ENCODE data around the gene HSPE1.
"Not testable (repeated sequence)": the region's sequence is repeated elsewhere in the genome, so short reads cannot be mapped to it uniquely, and the experiment has no call there.

The HSPE1 gene

DNA sequence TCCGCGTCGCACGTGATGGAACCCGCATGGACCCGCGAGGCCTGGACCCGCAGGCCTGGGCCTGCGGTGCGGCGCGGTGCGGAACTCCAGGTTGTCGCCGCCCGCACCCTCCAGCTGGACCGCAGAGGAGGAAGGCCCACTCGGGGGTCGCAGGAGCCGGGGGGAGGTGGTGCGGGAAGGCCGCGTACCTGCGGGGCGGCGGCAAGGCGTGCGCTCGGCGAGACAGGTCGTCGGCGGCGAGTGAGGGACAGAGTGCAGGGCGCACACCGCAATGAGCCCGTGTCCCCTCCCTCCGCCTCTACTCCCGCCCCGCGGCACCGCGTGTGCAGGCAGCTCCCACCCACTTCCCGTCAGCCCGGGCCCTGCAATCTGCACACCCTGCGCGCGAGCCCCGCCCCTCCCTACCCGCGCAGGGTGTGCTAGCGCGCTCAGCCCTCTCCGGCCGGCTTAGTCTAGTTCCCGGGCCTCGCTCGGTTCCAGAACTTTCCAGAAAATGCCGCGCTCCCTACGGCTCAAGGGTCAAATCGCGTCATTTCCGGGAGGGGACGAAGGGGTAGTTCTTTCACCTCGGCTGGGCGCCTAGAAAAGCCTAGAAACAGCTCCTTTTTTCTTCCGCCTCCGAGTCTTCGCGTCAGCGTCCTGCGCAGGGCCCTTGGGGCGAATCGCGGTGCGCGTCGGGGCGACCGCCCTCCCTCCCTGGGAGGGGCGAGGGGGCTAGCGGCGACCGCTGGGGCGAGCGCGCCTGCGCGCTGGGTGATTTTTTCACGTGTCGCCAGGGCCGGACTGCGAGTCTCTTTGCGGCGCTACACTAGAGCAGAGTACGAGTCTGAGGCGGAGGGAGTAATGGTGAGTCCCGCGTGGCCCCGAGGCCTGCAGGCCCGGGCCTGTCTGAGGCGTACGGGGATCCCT lies at the start of gene HSPE1, which contains the start of gene HSPD1:
TSS of gene HSPE1 (plus strand) at position 786 of the 909 bp plus-strand sequence. CDS start at position 844, 58 bp downstream.
TSS of gene HSPD1 (minus strand) at position 247 of the 909 bp plus-strand sequence. CDS start 992 bp downstream, outside the sequence.
- DNase-seq (ENCODE audit: low read depth in 2 of 2, low spot score in 1 of 2): peak; percentile 94

GRCh38 chr2:197450465-197450864 lies 49.7 kb upstream of the HSPE1 start:
- no peak for DNase-seq (ENCODE audit: low read depth in 2 of 2, low spot score in 1 of 2)

DNA sequence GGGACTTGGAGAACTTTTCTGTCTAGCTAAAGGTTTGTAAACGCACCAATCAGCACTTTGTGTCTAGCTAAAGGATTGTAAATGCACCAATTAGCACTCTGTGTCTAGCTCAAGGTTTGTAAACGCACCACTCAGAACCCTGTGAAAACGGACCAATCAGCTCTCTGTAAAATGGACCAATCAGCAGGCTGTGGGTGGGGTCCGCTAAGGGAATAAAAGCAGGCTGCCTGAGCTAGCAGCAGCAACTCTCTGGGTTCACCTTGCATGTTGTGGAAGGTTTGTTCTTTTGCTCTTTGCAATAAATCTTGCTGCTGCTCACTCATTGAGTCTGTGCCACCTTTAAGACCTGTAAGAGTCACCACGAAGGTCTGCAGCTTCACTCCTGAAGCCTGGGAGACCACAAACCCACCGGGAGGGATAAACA lies 49.2 kb upstream of the HSPE1 start:
- not testable (repeated sequence) for DNase-seq (ENCODE audit: low read depth in 2 of 2, low spot score in 1 of 2)

DNA sequence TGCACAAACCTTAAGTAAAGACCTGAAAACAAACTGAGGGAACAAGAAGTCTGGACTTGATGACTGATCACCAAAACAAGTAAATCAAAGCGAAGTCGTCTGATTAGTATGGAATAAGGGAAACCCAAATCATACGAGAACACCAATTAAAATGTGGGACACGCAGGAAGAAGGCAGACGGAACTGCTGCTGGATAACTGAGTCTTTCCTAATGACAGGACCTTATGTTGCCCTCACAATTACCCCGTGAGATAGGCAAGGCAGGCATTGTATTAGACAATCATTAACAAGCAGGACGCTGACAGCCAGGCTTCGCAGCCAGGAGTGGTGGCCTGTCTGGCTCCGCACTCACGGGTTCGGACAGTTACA lies 47.4 kb upstream of the HSPE1 start:
- DNase-seq (ENCODE audit: low read depth in 2 of 2, low spot score in 1 of 2): no peak

DNA sequence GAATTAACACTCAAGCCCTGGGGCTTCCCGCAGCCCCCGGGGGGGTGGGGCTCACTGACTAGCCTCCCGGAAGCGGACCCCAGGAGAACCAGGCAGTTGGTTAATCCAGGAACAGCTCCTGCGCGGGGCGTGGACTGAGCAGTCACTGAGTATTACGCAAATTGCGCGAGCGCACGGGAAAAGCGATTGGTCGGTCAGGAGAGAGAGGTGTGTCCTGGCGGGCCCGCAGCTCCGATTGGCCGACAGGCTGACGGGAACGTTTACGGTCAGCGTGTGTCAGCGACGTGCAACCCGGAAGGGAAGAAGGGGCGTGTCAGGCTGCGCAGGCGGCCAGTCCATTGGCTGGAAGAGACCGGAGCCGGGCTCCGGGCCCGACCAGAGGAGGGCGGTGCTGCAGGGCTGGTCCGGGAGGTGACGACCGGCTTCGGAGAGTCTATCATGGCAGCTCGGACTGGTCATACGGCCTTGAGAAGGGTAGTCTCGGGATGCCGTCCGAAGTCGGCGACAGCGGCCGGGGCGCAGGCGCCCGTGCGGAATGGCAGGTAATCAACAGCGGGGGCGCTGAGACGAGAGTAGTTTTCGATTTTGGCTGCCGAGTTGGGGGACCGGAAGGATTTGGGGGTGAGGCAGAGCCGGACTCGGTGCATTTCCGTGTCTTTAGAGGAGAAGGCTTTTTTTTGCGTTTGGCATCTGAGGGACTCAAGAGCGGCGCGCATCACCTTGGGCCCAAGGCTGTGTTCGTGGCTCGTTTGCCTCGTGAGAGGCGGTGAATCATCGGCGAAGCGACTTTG lies 46.9 kb upstream of the HSPE1 start, which contains the start of gene COQ10B:
TSS of gene COQ10B (plus strand) at position 430 of the 791 bp plus-strand sequence. CDS start at position 439, 9 bp downstream.
- DNase-seq (ENCODE audit: low read depth in 2 of 2, low spot score in 1 of 2): peak; percentile 90 to 98

DNA sequence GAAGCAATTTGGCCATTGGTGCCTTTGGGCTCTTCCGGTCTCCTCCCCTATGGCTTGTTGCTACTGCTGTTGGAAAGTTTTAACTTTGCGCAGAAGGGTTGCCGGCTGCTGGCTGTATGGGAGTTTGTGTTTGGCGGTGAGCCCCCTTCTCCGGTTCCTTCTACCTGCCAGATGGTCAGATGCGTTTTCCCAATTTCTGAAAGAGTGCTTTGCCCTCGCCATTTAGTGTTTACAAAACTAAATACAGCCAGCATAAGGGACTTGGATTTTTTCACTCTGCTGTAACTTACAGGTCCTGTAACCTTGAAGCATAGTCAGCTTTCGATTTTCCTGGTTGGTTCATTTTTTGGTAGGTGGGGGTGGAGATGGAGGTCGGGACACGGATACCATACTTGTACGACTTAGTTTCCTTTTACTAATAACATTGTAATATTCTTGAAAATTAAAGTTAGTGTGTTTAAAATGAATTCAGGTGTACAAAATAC lies 46.2 kb upstream of the HSPE1 start:
- no peak for DNase-seq (ENCODE audit: low read depth in 2 of 2, low spot score in 1 of 2)

GRCh38 chr2:197454923-197455322 lies 45.3 kb upstream of the HSPE1 start:
- DNase-seq (ENCODE audit: low read depth in 2 of 2, low spot score in 1 of 2): no peak

DNA sequence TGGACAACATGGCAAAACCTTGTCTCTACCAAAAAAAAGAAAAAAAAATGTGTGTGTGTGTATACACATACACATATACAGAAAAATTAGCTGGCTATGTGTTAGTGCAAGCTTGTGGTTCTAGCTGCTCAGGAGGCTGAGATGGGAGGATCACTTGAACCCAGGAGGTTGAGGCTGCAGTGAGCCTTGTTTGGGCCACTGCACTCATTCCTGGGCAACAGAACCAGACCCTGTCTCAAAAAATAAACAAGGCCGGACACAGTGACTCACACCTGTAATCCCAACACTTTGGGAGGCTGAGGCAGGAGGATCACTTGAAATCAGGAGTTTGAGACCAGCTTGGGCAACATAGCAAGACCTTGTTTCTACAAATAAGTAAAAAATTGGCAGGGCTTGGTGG lies 44.8 kb upstream of the HSPE1 start:
- DNase-seq (ENCODE audit: low read depth in 2 of 2, low spot score in 1 of 2): no peak

DNA sequence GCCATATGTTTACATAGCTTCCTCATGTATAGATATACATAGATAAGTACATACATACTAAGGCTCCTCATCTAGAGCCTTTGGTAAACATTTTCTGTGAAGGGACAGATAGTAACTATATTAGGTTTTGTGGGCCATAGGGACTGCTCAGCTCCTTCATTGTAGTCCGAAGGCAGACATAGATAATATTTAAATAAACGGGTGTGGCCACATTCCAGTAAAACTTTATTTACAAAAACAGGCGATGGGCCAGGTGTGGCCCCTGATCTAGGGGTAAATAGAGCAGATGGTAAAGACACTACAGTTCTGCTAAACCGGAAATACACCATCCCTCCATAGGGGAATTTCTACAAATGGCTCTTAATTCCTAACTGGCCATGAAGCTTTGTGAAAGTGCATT lies 39.5 kb upstream of the HSPE1 start:
- no peak for DNase-seq (ENCODE audit: low read depth in 2 of 2, low spot score in 1 of 2)

- DNase-seq (ENCODE audit: low read depth in 2 of 2, low spot score in 1 of 2): no peak
Observed at GRCh38 chr2:197461057-197461456, 39.1 kb upstream of the HSPE1 start.

DNA sequence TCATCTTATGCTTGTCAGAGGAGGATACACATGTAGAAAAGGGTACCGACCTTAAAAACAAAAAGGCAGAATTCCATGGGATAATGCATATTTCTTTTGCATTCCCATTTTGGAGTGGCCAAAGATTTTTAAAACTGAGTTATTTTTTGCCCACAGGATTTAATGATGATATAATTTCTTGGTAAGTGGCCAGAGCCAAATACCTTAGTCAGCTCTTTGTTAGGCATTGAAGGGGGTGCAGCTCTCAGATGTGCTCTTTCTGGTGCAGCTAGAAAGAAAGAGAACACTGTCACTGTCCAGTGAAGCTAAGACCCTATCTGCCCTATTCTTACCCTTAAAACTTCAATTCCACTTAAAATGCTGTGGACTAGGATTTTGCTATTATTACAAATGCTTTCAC lies 36.0 kb upstream of the HSPE1 start:
- DNase-seq (ENCODE audit: low read depth in 2 of 2, low spot score in 1 of 2): no peak

DNA sequence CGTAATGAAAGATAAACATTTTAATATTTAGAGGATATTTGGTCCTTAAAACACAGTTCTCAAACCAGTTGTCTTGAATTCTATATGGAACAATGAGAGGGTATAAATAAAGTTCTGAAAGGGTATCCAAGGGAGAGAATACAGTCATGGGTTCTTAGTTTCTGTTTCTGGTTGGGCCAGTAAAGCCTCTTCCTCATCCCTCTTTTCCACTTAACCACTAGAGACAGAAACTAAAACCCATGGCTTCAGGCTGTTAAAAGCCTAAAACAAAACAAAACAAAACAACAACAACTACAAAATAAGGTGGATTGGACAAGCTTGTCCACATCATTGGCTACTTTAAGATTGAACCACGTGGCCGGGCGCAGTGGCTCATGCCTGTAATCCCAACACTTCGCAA lies 28.0 kb upstream of the HSPE1 start:
- DNase-seq (ENCODE audit: low read depth in 2 of 2, low spot score in 1 of 2): no peak

DNA sequence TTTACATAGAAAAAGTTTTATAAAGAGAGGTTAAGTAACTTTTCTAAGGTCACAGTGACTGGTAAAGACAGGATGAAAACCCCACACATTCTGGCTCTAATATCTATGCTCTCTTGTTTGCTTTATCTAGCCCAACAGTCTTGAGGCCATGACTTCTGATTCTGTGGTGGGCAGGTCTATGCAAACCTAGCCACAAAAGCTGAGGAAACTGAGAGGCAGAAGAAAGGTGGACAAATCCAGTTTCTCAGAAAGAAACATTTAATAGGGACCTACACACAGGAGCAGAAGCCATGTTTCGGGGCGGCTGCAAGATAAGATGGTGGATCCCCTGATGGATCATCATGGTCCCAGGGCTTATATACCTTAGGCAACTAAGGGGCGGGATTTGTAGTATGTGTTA lies 22.4 kb upstream of the HSPE1 start:
- DNase-seq (ENCODE audit: low read depth in 2 of 2, low spot score in 1 of 2): no peak

GRCh38 chr2:197480165-197481036 lies 19.8 kb upstream of the HSPE1 start:
- no peak for DNase-seq (ENCODE audit: low read depth in 2 of 2, low spot score in 1 of 2)

GRCh38 chr2:197484248-197484647 lies 15.9 kb upstream of the HSPE1 start:
- not testable (repeated sequence) for DNase-seq (ENCODE audit: low read depth in 2 of 2, low spot score in 1 of 2)

GRCh38 chr2:197486175-197486574 lies 14.0 kb upstream of the HSPE1 start:
- no peak for DNase-seq (ENCODE audit: low read depth in 2 of 2, low spot score in 1 of 2)

DNA sequence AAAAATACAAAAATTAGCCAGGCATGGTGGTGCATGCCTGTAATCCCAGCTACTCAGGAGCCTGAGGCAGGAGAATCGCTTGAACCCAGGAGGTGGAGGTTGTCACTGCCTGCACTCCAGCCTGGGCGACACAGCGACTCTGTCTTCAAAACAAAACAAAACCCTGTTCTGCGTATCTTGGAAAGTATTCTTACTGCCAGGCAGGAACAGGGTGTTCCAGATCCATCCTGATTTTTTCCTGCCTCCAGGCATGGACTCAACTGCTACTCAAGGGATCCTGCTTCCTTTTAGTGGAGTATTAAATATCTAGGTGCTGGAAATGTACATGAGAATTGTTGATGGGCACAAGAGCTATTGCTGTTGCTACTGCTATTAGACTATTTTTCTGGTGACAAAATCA lies 12.8 kb upstream of the HSPE1 start:
- DNase-seq (ENCODE audit: low read depth in 2 of 2, low spot score in 1 of 2): no peak

DNA sequence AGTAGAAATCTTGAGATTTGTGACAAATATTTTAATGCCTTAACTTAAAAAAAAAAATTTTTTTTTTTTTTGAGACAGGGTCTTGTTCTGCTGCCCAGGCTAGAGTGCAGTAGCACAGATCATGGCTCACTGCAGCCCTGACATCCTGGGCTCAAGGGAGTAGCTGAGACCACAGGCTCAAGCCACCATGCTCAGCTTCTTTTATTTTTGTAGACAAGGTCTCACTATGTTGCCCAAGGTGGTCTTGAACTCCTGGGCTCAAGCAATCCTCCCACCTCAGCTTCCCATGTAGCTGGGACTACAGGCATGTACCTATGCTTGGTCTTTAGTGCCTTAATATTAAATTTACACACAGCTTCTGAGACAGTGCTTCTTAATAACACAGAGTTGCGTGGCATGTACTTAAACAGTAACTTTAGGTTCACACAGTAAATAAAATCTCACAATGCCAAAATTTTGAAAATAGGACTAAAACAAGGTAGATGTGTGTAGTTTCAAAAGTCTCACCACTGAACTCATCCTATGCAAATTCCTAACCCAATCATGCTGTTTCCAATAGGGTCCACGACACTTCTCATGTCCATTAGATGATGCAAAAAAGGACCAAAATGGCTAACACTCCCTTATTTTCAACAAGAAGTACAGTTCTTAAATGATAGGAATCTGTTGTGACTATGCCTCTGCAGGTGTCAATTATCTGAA lies 4.6 kb upstream of the HSPE1 start:
- DNase-seq (ENCODE audit: low read depth in 2 of 2, low spot score in 1 of 2): no peak

DNA sequence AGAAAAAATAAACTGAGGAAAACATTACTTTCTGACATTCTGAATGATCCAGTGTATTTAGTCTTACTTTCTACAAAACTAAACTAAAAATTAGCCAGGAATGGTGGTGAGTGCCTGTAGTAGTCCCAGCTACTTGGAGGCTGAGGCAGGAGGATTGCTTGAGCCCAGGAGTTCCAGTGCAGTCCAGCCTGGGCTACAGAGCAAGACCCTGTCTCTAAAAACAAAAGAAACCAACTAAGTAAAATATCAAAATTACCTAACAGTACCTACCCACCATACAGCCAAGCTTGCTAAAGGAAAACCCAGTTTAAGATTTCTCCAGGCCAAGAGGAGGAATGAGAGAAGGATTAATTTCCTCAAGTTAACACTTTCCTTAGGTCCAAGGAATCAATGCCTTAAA lies 3.5 kb upstream of the HSPE1 start:
- DNase-seq (ENCODE audit: low read depth in 2 of 2, low spot score in 1 of 2): no peak

GRCh38 chr2:197497326-197497725 lies 2.9 kb upstream of the HSPE1 start:
- DNase-seq (ENCODE audit: low read depth in 2 of 2, low spot score in 1 of 2): no peak
